ENCODE data around the gene MPPED2.

MPPED2 gene

GRCh38 chr11:30522536-30523243 lies 63.5 kb downstream of the MPPED2 start:
- DNase-seq, result no peak

- no peak for DNase-seq
These were observed 64.7 kb downstream of the MPPED2 start for GRCh38 chr11:30521297-30522071.

GRCh38 chr11:30513087-30513486 lies 73.1 kb downstream of the MPPED2 start:
- DNase-seq, result no peak

- no peak for DNase-seq
These were observed 74.7 kb downstream of the MPPED2 start for GRCh38 chr11:30511408-30511807.

- no peak for DNase-seq
These were observed 75.4 kb downstream of the MPPED2 start for GRCh38 chr11:30510750-30511149.

- DNase-seq, result no peak
These were observed 76.8 kb downstream of the MPPED2 start for GRCh38 chr11:30509364-30509763.

GRCh38 chr11:30508594-30508993 lies 77.6 kb downstream of the MPPED2 start:
- no peak for DNase-seq

- DNase-seq, result no peak
These were observed 80.5 kb downstream of the MPPED2 start for GRCh38 chr11:30505603-30506002.

GRCh38 chr11:30504468-30504867 lies 81.7 kb downstream of the MPPED2 start:
- DNase-seq, result no peak

- DNase-seq, result no peak
These were observed 83.0 kb downstream of the MPPED2 start for GRCh38 chr11:30503156-30503555.

- no peak for DNase-seq
These were observed 83.8 kb downstream of the MPPED2 start for GRCh38 chr11:30502305-30502704.

- DNase-seq, result no peak
These were observed 84.4 kb downstream of the MPPED2 start for GRCh38 chr11:30501744-30502143.

- DNase-seq, result no peak
These were observed 86.2 kb downstream of the MPPED2 start for GRCh38 chr11:30499940-30500339.

- DNase-seq, result no peak
These were observed 88.6 kb downstream of the MPPED2 start for GRCh38 chr11:30497600-30497999.

GRCh38 chr11:30496935-30497334 lies 89.2 kb downstream of the MPPED2 start:
- no peak for DNase-seq

- DNase-seq, result no peak
These were observed 90.7 kb downstream of the MPPED2 start for GRCh38 chr11:30495437-30495836.

GRCh38 chr11:30489511-30489910 lies 96.6 kb downstream of the MPPED2 start:
- DNase-seq, result no peak

GRCh38 chr11:30489076-30489475 lies 97.1 kb downstream of the MPPED2 start:
- no peak for DNase-seq

GRCh38 chr11:30488304-30488998 lies 97.7 kb downstream of the MPPED2 start:
- DNase-seq, result peak; percentile 50

- no peak for DNase-seq
These were observed 98.8 kb downstream of the MPPED2 start for GRCh38 chr11:30487200-30487898.

GRCh38 chr11:30485756-30486155 lies 100.4 kb downstream of the MPPED2 start:
- DNase-seq, result no peak

GRCh38 chr11:30485222-30485621 lies 100.9 kb downstream of the MPPED2 start:
- no peak for DNase-seq

GRCh38 chr11:30483056-30483455 lies 103.1 kb downstream of the MPPED2 start:
- DNase-seq, result no peak

Measured in NCI-H146 (cell line).